Activated naive CD4-positive, alpha-beta T cell treated with anti-CD3 and anti-CD28 coated beads, Interleukin-2, amount 50 U/mL, for 16 hours (primary cell): Measurements from ENCODE around the gene PLCB4.

Experiments used
- DNase-seq: peaks from one replicate; pipeline ENCODE4 v3.0.0-alpha.2; 2020

PLCB4 gene

GRCh38 chr20:9413001-9413400 is 344.1 kb downstream of the PLCB4 start:
- DNase-seq, result no peak

DNA sequence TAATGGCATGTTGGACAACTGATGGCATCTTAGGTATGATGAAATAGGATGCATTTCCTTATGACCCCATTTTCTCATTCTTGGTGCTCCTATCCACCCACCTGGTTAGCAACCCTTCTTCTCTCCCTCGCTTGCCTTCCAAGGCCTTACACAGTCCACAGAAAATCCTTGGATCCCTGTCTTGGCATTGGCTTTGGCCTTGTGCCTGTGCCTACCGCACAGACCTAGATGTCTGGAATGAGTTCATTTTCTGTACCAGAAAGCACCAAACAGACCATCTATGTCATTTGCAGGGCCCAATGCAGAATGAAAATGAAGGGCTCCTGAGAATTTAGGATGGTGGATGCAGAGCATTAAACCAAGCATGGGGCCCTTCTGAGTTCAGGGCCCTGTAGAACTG is 346.5 kb downstream of the PLCB4 start:
- DNase-seq, result no peak

- DNase-seq, result no peak
Observed at GRCh38 chr20:9416421-9416820, 347.5 kb downstream of the PLCB4 start.

GRCh38 chr20:9417665-9418064 is 348.8 kb downstream of the PLCB4 start:
- DNase-seq, result no peak

DNA sequence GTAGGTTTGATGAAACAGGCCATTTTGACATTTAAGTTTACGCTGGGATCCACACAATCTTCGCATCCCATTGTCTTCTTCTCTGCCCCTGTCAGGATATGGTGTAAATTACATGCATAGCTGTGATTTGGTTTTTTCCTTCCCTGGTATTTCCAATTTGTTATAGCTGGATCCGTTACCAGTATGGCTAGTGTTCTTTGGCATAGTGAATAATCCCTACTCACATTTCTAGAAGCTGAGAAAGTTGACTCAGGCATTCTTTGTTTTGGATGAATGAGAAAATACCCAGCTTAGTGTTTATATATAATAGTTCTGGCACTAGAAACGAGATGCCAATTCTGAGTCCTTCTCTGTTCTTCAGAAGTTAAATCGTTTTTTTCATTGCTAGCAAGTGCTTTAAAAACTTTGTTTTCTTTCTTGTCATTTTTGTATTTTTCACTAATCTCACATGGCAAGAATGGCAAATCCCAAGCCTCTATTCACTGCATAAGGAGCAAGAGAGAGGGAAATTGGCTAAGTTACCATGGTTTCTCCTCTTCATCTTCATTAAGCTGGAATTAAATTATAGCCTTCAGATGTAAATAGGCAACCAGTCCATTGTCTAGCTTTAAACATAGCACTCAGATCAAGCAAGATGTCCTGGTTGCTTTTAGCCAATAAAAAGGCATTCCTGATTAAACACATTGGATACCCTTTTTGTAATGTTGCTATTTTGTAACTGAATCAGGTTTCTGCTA is 353.6 kb downstream of the PLCB4 start:
- DNase-seq, result no peak

DNA sequence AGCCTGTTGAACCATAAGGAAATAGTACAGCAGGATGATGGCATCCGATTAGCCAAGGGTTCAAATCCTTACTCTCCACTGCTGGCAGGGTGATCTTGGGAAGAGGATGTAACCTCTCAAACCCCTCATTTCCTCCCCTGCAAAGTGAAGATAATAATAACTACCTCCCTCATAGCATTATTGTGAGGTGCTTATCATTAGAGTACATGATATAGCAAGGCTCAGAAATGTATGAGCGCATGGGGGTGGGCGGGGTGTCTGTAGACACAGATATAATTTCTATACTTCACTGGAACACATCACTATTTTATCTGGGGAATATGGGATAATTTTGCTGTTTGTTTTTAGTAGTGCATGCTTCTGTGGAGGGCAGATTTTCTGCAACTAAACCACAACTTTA is 355.7 kb downstream of the PLCB4 start:
- DNase-seq, result no peak

- DNase-seq, result no peak
Observed at GRCh38 chr20:9427430-9428291, 358.8 kb downstream of the PLCB4 start.

- no peak for DNase-seq
Observed at GRCh38 chr20:9428292-9428607, 359.4 kb downstream of the PLCB4 start.

DNA sequence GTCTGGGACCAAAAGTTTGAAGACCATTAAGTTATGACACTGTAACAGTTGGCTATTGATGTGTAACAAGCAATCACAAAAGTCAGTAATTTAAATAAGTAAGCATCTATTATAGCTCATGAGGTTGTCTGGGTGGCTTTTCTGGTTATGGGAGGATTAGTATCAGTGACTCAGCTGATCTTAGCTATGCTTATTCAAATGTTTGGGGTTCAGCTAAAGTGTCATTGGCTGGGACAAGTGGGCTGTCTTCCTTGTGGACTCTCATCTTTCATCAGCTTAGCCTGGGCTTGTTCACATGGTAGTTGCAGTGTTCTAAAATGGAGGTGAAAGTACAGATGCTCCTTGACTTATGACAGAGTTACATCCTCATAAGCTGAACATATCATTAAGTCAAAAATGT is 370.9 kb downstream of the PLCB4 start:
- DNase-seq, result no peak

DNA sequence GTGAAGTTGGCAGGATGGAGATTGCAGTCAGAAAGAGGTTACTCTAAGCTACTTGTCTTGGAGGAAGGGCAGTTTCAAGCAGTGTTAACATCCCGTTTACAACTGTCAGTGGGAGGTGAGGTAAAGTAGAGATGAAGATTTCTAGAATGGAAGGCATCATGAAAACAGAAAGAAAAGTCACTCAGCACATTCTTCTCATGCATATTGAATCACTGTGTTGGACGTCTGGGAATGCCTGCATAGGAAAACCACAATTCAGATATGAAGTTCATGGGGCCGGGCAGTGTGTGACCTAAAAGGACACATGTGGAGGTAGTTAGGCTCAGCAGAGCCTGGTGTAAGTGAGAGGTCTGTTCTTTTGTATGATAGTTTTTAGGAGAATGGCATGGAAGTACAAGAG is 372.0 kb downstream of the PLCB4 start:
- no peak for DNase-seq

GRCh38 chr20:9441948-9442347 is 373.1 kb downstream of the PLCB4 start:
- no peak for DNase-seq

DNA sequence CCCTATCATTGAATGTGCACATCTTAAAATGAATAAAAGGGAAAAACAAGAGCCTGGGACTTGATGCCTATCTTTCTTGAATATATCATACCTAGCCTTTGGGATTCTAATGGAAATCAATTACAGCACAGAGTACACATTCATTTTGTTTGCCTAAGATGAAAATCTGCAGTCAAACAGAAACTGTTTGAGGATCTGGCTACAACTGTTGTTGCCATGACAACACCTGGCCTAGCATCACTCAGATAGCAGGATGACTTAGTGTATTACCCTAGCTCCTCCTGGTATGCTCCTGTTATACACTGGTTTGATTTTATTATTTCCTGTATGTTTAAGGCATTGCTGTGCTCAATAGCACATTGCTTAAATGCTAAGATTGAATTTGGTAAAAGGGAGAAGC is 374.0 kb downstream of the PLCB4 start:
- no peak for DNase-seq

- no peak for DNase-seq
Observed at GRCh38 chr20:9444921-9445320, 376.0 kb downstream of the PLCB4 start.

GRCh38 chr20:9447182-9447581 is 378.3 kb downstream of the PLCB4 start:
- no peak for DNase-seq

- DNase-seq, result no peak
Observed at GRCh38 chr20:9453201-9453600, 384.3 kb downstream of the PLCB4 start.

- DNase-seq, result no peak
Observed at GRCh38 chr20:9454791-9455190, 385.9 kb downstream of the PLCB4 start.

GRCh38 chr20:9457136-9457535 is 388.2 kb downstream of the PLCB4 start:
- no peak for DNase-seq

DNA sequence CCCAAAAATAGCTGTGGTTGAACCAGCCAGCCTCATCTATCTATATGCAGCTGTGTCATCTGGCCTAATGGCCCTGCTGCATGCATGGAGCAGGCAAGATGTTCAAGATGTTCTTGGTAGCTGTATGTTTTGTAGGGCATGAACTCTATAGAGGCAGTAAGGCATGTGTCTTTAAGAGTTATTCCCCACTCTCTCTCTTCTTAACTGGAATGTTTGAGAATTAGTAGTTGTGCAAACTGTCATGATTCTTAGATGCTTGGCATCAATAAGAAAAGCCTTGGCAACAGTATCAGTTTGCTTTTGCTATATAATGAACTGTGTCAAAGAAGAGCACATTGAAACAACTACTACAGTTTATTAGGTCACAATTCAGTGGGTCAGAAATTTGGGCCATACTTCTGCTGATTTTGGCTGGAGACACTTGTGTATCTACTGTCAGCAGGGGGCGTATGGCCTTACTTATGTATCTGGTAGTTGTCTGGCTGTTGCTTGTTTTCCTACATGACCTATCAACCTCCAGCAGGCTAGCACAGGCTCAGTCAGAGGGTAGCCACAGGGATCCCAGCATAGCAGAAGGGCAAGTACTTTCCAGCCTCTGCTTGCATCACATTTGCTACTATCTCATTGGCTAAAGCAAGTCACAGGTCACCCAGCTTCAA is 389.4 kb downstream of the PLCB4 start:
- no peak for DNase-seq

DNA sequence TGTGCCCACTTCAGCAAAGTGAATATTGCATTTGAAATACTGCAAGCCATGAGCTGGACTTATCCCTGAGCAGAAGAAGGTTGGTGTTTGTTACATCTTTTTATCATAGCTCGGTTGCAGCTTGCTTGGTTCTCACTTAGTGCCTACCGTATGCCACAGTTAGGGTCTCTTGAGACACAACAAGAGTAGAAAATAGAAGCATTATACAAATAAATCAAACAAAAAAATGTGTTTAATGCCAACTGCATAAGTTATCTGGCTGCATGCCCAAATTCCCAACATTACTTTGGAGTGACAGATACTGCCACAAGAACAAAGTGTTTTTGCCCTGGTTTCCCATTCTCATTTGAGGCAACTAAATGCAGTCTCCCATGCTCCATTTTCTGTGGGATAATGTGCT is 391.6 kb downstream of the PLCB4 start:
- no peak for DNase-seq

GRCh38 chr20:9467995-9468394 is 399.1 kb downstream of the PLCB4 start:
- DNase-seq, result no peak

DNA sequence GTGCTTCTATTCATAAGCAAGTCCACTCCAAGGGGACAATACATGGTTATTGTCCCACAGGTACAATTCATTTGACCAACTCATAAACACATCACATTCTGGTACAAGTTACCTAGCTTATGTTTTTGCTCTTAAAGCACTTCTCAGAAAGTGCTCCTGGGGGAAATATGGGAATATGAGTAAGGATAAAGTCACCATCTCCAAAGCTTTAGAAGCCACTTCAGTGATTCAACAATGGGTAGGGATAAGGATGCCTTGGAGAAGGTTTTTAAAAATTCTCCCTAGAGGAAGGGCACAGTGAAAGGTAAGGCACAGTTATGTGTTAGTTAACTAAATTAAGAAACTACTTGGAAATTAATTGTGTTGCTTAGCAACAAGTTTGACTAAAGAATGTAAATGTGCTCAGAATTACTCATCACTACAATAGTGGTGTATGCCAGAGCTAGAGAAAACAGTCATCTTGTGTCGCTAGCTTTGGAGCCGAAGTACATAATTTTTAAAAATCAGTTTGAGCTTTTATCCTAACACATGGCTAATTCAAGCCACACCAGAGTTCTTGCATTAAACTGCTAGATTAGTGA is 406.0 kb downstream of the PLCB4 start:
- no peak for DNase-seq

GRCh38 chr20:9475456-9475855 is 406.6 kb downstream of the PLCB4 start:
- no peak for DNase-seq

DNA sequence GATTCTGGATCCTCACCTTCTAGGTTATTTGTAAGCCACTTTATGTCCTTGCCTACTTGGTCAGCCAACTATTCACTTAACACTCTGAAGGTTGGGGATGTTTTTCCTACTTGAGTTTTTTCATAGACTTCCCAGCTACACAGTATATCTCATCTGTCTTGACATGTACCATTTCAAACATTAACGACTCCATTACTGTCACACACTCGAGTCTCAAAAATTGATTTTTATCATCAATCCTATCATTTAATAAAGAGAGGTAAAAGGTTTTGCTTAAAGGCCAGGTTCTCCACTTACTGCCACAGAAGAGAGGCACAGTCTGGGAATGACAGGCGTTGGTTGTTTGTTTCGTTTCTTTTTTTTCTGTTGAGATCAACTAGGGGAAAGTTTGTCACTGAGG is 407.3 kb downstream of the PLCB4 start:
- DNase-seq, result no peak

GRCh38 chr20:9476637-9477036 is 407.8 kb downstream of the PLCB4 start:
- no peak for DNase-seq
